Left colon (tissue), 2 donors: ENCODE data around the gene PXN. TPM values are rescaled to one million over a fixed set of nuclear protein-coding genes. Genes with fewer than 3 reads are reported as not detected.

Experiments
- ATAC-seq: fragments of 200-7000 bp; cut with Tn5 transposase; one replicate; pipeline ENCODE4 v1.9.1; 2020; ENCODE audit warnings: mild to moderate bottlenecking, moderate library complexity
- DNase-seq, 2 donors: peaks; one replicate each; pipeline ENCODE4 v3.0.0-alpha.2; 2020
- intact Hi-C, 2 donors: fragments of 100-400 bp; cut with DNase I in 1 of 2; cut with micrococcal nuclease in 1 of 2; formaldehyde crosslinking; loops; one replicate each; pipeline versions ENCODE4 v1.11.2 to v1.14.0; 2022; cut with DNase I, micrococcal nuclease
- total RNA-seq, 2 donors: library from RNA; stranded (reverse); fragmentation: NEBNext Ultra II Directional; extraction: Animal tissue kit (Norgen Biotek cat#: 25700); gene quantifications; one replicate each; pipeline ENCODE4 v1.2.1, GENCODE V29; 2021
- donor health status: DM: no; HTN: no; CAD: no.
- donor health status: DM: yes; HTN: yes; CAD: no.

PXN gene
- total RNA-seq, 2 donors from 2014 or later = 161 to 164 TPM

DNA sequence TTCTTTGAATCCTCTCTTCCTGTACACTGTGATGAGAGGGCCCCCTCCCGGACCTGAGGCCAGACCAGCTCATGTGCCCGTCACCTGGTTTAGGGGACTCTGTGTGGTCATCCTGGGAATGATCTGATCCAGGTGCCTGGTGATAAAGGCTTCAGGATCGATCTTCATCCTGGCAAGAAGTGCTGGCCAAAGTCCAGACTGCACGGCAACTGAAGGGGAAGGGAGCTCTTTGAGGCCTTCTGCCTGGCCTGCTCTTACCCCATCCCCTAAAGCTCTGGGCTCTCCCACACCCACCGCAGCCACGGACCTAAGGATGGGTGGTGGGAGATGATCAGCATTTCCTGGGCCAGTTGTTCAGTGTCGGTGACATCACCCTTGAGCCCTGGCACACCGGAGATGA lies 102.8 kb downstream of the PXN start:
- ATAC-seq (no peak), DNase-seq (no peak)
- intact Hi-C loops = no loop called here

- DNase-seq (no peak), ATAC-seq (no peak)
- intact Hi-C loops = no loop called here
Observed at GRCh38 chr12:120161852-120162251, 103.7 kb downstream of the PXN start.

Other genes with a start within 250 kb of the PXN start
- gene RAB35, start 149.0 kb downstream of the PXN start, total RNA-seq = 10 to 100 TPM; 47.8 to 52.7 TPM
- gene GCN1, start 71.0 kb downstream of the PXN start, total RNA-seq = 10 to 100 TPM; 61.3 to 78.8 TPM
- 1,000 to 10,000 TPM; 1,414 to 1,580 TPM for gene RPLP0, start 64.6 kb downstream of the PXN start, total RNA-seq
- 1,000 to 10,000 TPM; 7,104 to 9,174 TPM for gene RNU4-2, start 26.2 kb upstream of the PXN start, total RNA-seq
- gene RNU4-1, start 27.5 kb upstream of the PXN start, total RNA-seq = 1,000 to 10,000 TPM; 2,546 to 2,662 TPM
- gene SIRT4, start 36.6 kb upstream of the PXN start, total RNA-seq = 1 to 10 TPM; 1.2 to 1.3 TPM
- not detected for gene PLA2G1B, start 62.0 kb upstream of the PXN start, total RNA-seq
- gene MSI1, start 103.4 kb upstream of the PXN start, total RNA-seq = 1 to 10 TPM; 3.4 to 7.4 TPM
- gene COX6A1, start 172.4 kb upstream of the PXN start, total RNA-seq = 1,000 to 10,000 TPM in 1 of 2 donors, 100 to 1,000 TPM in 1; 936 to 1,140 TPM
- gene TRIAP1, start 180.7 kb upstream of the PXN start, total RNA-seq = 10 to 100 TPM; 14.1 to 20.1 TPM
- gene GATC, start 180.7 kb upstream of the PXN start, total RNA-seq = 10 to 100 TPM; 18.9 to 32.7 TPM
- gene SRSF9, start 204.0 kb upstream of the PXN start, total RNA-seq = 100 to 1,000 TPM; 135 to 143 TPM
- 100 to 1,000 TPM; 338 to 371 TPM for gene DYNLL1, start 230.4 kb upstream of the PXN start, total RNA-seq